GM18502 (cell line): Measurements from ENCODE around the gene LRRFIP2.
"Not testable (repeated sequence)": the region's sequence is repeated elsewhere in the genome, so short reads cannot be mapped to it uniquely, and the experiment has no call there.

Experiments
- ATAC-seq: cut with Tn5 transposase; IDR thresholded peaks from one replicate; pipeline ENCODE4 v1.9.1; 2021; ENCODE audit warnings: mild to moderate bottlenecking; ENCODE audit not compliant: unreplicated experiment, poor library complexity

Gene LRRFIP2

GRCh38 chr3:37174532-37175126 lies at the start of gene LRRFIP2:
LRRFIP2 (minus strand) TSS chr3:37174582; CDS start chr3:37148983, 25,599 bp downstream.
- ATAC-seq, result peak; percentile 41

DNA sequence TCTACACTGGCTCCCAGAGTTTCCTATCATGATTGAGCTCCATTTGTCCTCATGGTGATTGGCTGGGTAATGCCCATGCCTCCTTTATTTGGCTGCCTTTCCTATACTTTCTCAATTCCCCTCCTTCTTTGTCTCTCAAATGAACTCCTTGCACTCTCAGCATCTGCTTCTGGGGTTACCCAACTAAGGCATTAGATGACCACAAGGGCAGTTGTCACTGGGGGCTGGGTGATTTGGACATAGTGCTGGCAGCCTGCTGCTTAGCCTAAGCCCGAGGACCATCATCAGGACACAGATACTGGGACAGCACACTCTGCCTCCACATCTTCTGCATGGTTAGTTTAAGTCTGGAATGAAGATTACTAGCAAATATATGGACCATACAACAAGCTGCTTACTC lies 49.2 kb upstream of the LRRFIP2 start:
- no peak for ATAC-seq

DNA sequence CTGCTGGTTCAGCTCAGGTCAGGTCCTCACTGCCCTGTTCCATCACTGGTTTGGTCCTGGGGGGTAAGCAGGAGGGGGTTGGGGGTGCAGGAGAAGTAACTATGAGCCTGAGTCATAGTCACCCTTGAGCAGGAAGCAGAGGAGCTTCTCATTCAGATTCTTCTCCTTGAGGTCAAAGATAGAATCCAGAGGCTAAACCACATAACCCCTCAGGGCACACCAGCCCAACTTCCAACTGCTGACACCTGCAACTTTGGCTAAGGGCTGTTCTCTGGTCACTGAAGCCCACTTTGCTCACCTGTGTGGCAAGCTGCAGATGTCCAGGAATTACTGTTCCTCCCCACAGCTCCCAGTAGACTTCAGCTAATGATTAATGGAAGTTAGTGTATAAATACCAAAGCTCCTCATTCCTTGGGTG lies 48.8 kb upstream of the LRRFIP2 start:
- no peak for ATAC-seq

DNA sequence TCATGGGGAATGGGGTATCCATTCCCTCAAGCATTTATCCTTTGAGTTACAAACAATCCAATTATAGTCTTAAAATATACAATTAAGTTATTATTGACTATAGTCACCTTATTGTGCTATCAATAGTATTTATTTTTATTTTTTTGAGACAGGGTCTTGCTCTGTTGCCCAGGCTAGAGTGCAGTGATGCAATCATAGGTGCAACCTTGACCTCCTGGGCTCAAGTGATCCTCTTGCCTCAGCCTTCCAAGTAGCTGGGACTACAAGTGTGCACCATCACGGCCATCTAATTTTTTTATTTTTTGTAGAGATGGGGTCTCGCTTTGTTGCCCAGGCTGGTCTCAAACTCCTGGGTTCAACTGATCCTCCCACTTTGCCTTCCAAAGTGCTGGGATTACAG lies 48.2 kb upstream of the LRRFIP2 start:
- ATAC-seq, result not testable (repeated sequence)

- no peak for ATAC-seq
Measured at GRCh38 chr3:37221407-37221806, 47.0 kb upstream of the LRRFIP2 start.

GRCh38 chr3:37219266-37219665 lies 44.9 kb upstream of the LRRFIP2 start:
- ATAC-seq, result no peak

DNA sequence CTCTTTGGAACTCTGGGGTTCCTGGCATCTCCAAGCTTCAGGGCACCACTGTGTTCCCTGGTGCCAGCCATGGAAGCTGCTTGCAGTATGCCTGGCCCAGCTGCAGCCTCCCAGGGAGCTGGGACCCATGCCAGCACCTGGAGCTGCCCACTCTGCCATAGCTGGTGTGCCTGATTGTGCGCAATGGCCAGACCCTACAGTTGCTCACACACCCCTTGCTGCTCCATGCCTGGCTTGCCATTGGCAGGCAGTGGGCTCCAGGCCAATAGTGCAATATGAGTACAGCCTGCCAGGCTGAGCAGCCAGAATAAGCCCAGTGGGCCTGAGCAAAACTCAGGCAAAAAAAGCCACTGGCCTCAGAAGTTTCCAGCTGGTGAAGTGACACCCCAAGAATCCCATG lies 43.8 kb upstream of the LRRFIP2 start:
- no peak for ATAC-seq

GRCh38 chr3:37217098-37217849 lies 42.9 kb upstream of the LRRFIP2 start:
- ATAC-seq, result no peak

DNA sequence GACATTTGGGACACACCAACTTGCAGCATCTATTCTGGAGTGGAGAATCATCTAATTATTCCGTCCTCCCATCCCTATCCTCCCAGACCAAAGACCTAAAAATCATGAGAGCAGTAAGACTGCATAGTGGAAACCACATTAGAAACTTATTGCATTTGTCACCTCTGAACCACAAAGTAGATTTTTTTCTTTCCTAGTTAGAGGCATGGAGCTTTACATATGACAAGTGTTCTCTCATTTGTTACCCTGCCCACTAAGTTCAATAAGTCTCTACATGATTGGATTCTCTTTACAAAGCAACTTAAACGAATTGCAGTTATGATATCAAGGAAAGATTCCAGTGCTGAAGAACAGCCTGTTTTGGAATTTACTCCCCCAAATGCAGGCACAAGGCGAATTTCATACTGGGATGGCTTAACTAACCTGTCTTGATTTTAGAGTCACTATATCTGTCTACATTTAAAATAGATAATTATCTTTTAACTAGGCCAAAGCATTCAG lies 42.3 kb upstream of the LRRFIP2 start:
- no peak for ATAC-seq

GRCh38 chr3:37214076-37214475 lies 39.7 kb upstream of the LRRFIP2 start:
- no peak for ATAC-seq

DNA sequence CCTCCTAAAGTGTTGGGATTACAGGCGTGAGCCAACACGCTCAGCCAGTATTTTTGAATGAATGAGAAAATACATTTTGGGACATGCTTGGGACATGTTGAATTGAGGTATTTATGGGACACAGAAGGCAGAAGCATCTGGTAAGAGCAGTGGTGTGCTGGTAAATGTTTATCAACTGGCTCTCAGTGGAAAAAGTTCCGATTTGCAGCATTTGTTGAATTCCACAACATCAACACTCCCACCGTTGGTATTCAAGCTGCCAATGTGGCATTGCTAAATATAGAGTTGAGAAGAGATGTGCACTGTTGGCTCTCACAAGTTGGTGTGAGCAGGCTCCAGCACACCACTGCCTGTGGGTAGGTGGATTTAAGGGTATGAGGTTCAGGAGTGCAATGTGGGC lies 35.8 kb upstream of the LRRFIP2 start:
- ATAC-seq, result no peak

GRCh38 chr3:37208576-37208975 lies 34.2 kb upstream of the LRRFIP2 start:
- ATAC-seq, result not testable (repeated sequence)

DNA sequence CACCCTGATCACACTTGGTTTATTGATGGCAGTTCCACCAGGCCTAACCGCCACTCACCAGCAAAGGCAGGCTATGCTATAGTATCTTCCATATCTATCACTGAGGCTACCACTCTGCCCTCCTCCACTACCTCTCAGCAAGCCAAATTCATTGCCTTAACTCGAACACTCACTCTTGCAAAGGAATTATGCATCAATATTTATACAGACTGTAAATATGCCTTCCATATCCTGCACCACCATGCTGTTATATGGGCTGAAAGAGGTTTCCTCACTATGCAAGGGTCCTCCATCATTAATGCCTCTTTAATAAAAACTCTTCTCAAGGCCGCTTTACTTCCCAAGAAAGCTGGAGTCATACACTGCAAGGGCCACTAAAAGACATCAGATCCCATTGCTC lies 33.6 kb upstream of the LRRFIP2 start:
- not testable (repeated sequence) for ATAC-seq

- ATAC-seq, result not testable (repeated sequence)
Measured at GRCh38 chr3:37206041-37206440, 31.7 kb upstream of the LRRFIP2 start.

DNA sequence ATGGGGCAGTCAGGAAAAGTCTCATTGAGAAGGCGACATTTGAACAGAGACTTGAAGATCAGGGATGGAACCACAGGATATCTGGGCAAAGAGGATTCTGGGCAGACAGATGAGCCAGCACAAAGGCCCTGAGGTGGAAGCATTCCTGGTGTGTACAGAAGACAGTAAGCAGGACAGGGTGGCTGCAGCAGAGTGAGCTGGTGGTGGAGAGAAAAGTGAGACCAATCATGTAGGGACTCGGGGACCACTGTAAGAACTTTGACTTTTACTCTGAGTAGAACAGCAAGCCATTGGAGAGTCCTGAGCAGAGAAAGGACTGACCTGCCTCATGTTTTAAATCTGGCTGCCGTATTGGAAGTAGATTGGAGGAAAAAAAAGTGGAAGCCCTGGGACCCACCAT lies 29.9 kb upstream of the LRRFIP2 start:
- ATAC-seq, result no peak

DNA sequence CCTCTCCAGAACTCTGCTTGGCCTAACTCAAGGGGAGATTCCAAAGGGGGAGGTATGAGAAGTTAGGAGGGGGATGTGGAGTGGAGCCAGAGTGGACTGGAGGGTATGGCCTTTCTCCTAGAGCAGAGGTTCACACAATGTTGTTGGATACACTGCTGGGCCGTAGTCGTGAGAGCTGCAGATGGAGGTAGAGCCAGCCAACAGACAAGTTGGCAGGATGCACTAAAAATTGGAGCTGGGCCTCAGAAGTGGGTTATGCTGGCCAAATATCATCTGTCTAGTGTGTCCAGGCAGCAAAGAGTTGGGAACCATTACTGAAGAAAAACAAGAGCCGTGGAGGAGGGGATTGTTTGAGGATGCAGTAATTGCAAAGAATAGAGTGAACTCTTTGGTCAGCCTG lies 27.7 kb upstream of the LRRFIP2 start:
- ATAC-seq, result no peak

- no peak for ATAC-seq
Measured at GRCh38 chr3:37200141-37200540, 25.8 kb upstream of the LRRFIP2 start.

DNA sequence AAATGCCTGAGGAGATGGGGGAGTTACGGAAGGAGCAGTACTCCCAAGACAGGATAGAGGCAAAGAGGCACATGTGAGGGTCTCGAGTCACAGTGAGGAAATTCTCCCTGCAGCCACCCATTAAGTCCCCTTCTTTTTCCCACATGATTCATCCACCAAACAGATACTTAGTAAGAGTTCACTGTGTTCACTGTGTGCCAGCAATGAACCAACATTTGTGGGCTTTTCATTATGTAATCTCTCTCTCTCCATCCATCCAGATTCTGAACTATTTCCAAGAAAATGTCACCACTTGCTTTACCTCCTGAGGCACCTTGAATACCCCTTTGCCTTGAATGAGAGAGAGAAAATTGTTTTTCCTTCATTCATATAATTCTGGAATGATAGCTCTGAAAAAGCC lies 24.6 kb upstream of the LRRFIP2 start:
- ATAC-seq, result no peak

DNA sequence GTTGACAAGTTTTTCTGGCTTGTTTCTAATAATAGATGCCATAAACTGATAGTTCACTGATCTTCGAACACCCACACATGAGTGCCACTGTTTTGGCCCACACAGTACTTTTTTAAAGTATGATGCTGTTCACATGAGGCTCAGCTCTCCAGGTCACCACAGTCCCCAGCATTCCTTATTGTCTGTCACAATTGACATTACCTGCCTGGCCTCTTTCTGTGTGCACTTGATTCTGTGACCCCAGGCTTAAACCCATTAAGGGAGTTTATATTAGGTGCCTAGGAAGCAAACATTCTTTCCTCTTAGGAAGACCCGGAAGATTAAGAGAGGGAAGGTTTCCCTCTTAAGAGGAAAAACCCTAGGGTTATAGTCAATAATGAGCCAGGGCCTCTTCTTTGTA lies 24.2 kb upstream of the LRRFIP2 start:
- ATAC-seq, result no peak

DNA sequence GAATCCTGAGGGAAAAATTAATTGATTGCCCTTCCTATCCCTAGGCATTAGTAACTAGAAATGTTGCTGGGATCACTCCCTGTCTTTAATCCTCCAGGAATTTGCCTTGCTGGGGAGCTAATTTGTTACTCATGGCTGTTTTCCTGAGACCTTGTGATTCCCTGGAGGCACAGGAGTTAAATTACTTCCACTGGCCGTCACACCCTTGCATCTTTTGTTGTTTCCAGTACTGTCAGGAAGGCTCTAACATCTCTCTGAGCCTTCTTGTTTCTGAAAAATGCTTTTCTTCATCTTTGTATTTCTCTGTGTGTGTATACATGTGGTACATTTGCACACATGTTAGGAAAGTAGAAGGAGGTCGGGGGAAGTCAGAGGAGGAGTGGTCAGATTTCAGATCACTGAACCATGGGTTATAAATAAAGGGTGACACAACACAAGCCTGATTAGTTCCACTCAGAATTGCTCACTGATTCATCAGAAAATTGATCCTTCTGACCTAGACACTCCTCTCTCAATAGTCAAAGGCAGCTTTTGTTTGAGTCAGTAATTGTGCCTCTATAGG lies 23.5 kb upstream of the LRRFIP2 start:
- ATAC-seq, result no peak

GRCh38 chr3:37194533-37194932 lies 20.2 kb upstream of the LRRFIP2 start:
- no peak for ATAC-seq

- ATAC-seq, result no peak
Measured at GRCh38 chr3:37190667-37191066, 16.3 kb upstream of the LRRFIP2 start.
